Measurements from ENCODE around the gene EPHB1.

DNA sequence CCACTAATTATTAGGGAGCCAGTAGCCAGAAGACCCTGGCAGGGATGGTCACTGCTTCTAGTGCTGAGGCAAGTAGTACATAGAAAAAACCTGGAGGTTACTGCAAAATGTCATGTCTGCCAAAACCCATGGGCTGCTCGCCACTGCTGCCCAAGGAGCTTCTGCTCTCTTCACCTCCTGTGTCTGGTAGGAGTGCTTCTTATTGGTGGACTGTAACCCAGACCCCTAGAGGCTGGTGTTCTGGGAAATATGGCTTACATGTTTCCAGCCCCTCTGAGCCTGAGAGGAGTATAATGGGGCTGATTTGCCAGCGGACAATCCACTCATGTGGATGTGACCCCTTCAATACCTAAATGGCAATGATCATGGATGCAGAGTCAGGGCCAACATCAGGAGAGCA, 286.4 kb downstream of the EPHB1 start:
- no peak for TF ChIP-seq GATA2 (IDR thresholded peaks at IDR 0.05; ENCODE audit: low read depth, low read length)
- TF ChIP-seq GATA3 (IDR thresholded peaks at IDR 0.05; ENCODE audit: low read depth, low read length) = no peak

All from SH-SY5Y (cell line).